HG03196 (cell line): ENCODE data around the gene PLXNC1.
"Not testable (repeated sequence)": the region's sequence is repeated elsewhere in the genome, so short reads cannot be mapped to it uniquely, and the experiment has no call there.

Source experiments
- ATAC-seq: cut with Tn5 transposase; IDR thresholded peaks from one replicate; pipeline ENCODE4 v1.9.1; 2021; ENCODE audit not compliant: unreplicated experiment

PLXNC1 gene

DNA sequence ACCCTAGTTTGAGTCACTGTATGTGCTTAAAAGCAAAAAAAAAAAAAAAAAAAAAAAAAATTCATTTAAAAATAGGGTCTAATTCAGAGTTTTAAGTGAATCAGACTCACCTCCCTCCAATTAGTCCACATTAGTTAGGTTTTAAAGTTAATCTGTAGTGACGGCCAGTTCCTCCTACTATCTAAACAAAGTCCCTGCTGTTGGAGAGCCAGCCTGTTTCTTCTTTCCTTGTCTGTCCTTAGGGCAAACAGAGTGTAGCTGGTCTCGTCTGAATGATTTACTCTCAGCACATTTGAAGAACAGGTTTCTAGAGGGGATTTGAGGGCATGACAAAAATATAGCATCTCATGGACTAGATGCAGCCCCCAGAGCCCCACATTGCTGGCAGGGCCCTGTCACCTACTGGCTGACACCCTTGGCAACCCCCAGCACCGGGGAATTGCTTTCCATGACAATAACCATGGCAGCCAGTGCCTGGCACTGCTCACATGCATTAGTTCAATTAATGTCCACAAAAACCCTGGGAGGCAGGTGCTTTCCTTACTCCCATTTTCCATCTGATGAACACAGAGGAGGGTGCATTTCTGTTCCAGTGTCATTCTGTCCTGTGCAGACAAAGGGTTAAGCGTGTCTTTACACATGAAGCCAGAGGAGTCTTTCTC is 138.3 kb downstream of the PLXNC1 start:
- no peak for ATAC-seq

DNA sequence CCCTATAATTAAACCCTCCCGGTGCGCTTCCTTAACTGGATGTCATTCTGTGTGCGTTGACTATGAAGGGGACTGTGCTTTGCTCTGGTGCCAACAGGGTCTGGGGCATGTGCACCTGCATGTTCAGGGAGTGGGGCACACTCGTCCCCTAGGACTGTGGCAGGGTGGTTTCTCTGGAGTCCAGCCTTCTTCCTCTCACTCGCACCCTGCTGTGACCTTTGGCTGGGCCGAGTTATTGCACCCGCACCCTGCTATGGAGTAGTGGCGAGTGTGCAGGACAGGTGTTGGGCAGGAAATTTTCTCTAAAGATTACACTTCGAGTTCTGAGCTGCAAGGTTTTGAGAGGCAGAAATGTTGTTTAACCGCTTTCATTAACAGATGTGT is 138.9 kb downstream of the PLXNC1 start:
- no peak for ATAC-seq

DNA sequence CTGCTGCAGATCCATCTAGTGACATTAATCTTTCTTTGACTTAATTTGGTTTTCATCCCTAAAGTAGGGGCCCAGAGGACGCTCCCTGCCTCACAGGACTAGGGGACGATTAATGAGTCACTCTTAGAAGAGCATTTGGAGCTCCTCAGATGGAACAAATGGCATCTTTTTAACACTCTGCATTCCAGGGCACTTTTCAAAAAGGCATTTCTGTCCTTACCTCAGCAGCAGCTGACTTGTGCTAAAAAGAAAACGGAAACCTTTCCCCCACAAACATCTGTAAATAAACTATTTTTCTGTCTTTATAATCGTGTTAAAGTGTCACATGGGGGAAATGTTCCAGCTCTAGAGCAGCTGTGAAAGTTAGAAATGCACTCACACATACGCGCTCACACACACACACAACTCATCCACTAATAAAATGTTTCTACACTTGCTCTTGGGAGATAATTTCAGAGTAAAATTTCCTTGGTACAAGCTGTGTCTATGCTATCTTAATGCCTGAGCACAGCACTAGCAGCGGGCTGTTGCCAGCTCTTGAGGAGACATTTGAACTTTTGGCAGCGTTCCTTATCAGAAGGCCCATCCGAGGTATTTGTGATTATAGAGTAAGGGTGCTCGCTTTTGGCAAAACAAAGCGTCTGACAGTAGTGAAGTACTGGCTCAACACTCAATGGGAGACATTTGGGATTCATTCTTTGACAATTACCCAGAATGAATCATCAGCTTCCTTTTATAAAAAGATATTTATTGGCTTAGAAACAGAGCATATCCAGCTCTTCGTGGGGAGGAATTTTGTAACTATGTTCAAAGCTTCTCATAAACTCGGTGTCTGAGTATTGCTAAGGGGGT is 141.3 kb downstream of the PLXNC1 start:
- no peak for ATAC-seq

DNA sequence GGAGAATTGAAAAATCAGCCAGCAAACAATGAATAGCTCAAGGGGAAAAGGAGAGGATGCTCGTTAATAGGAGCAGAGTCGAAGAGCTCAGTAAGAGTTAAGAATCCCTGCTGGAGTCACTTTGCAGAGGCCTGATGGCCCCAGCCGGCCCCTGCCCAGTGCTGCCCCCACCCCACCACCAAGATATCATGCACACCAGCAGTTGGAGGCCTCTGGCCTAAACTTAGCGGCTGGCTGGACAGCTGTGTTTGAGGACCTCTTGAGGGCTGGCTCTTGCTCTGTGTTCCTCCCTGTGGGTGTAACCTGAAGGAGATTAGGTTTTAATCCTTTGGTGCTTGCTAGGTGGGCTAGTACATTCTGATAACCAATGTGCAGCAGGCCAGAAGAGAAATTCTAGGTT is 142.0 kb downstream of the PLXNC1 start:
- no peak for ATAC-seq

DNA sequence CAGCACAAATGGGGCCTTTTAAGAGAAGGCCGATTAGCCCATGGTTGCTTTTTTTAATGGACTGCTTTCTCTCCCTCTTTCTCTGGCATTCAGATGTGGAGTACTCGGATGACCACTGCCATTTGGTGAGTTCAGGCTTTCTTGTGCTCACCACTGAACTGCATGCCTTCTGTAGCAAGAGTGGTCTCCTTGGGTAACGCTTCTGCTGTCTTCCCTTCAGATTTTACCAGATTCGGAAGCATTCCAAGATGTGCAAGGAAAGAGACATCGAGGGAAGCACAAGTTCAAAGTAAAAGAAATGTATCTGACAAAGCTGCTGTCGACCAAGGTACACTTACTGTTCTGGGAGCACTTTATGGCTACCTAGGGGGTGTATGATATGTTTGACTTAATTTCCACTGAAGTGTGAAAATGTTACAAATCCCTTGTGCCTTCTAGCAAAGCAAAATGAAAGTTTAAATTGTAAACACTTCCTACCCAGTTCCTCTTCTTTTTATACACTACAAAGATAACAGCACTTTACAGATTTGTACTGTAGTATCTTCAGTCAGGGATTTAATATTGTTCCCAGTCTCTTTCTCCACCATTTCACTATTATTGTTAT is 148.8 kb downstream of the PLXNC1 start:
- ATAC-seq: no peak

DNA sequence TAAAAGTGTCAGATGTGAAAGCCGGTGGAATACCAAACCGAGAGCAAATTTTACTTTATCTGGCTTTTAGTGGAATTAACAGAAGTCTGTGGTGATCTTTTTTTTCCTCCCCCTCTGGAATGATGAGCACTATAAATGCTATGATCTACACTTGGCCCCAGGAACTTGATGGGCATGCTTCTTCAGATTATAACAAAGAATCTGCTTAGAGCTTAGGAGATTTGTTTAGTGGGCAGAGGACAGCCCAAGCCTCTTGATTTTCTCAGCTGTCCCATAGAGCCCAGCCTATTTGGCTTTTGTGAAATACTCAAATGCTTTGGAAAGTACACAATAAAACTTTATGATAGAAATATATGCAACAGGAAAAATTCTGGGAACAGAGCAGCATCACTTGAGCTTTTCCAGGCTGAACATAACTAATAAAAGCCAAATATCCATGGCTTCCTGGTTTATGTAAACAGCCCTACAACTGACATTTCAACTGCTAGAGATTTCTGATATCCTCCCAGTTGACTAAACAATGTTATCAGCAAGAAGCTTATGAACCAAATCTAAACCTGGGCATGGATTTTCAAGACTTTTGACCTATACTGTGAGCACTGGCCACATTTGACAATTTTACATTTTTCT is 149.6 kb downstream of the PLXNC1 start:
- ATAC-seq: no peak

DNA sequence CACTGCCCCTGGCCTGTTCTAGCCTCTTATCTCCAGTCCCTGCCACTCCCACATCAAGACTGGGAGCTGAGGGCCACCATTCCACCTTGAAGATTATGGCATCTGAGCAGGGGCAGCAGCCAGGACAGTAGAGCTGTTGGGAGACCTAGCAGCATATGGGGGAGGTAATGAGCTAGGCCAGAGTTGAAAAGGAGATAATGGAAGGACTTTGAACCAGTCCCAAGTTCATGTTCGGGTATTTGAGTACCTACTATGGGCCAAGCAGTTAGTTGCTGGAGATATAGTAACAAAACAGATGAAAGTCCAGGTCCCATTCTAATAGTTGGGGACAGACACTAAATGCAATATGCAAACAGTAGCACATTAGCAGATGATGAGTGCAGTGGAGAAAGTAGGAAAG is 151.5 kb downstream of the PLXNC1 start:
- ATAC-seq: no peak

DNA sequence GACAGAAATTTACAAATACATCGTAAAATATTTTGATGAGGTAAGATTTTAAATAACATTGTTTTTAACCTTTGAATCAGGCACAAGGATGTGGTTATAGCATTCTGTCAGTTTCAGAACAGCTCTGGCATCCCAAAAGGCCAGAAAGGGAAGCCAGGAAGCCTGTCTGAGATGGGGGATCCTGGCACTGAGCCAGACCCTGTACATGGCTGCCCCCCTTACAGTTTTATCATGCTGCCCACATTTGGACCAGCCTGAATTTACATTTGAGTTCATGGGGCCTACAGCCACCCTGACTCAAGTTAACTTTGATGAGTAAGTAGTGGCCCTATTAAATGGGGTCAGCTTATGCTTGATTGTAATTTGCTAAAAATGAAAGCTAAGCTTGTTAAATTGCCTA is 155.6 kb downstream of the PLXNC1 start:
- no peak for ATAC-seq

DNA sequence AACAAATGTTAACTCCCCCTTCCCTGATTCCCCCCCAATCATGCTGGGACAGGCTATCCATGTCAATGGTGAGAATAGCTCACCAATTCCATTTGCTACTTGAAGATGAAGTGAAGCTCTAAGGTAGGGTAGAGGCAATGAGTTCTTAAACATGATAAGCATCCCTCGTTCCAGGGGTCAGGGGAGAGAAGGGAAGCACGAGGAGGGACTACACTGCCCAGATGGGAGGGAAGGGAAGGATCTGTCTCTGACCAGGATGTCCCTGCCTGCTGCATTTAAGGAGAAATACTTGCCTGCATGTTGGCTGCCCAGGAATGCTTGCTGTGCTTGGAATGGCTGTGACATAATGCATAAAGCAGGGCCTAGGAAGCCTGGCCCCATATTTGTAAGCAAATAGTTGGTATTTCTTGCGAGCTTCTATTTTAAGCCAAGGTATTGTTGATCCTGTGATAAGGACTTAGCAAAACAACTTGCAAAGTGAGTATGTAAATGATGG is 156.2 kb downstream of the PLXNC1 start:
- ATAC-seq: no peak

DNA sequence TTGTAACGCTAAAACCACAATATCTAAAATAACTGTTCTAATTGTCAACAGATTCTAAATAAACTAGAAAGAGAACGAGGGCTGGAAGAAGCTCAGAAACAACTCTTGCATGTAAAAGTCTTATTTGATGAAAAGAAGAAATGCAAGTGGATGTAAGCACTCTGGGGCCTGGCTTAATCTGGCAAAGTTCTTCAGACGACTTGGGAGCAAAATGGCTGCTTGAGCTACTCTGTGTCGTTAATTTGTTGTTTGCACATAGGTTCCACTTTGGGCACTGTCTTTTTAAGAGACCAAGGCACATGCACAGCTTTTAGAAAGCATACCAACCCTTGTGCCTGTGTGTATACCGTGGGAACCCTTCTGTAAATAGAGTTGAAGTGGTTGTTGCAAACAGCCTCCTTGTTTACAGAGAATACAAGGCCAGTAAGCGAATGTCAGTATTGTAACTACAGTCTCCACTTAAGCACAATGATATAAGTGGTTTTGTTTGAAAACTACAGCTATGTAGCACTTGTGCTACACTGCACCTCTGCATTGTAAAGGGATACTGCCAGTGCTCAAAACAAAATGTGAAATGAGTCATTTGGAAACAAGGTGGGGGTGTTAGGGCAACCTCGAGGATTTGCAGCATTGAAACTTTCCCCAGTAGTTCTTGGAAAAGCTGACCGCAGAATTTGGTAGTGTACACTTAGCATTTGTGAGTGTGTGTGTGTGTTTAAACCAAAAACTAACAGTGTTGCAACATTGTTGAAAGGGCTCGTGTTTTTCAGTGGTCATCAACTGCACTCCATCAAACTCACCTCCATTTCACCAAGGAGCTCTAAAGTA is 157.0 kb downstream of the PLXNC1 start:
- ATAC-seq: no peak

DNA sequence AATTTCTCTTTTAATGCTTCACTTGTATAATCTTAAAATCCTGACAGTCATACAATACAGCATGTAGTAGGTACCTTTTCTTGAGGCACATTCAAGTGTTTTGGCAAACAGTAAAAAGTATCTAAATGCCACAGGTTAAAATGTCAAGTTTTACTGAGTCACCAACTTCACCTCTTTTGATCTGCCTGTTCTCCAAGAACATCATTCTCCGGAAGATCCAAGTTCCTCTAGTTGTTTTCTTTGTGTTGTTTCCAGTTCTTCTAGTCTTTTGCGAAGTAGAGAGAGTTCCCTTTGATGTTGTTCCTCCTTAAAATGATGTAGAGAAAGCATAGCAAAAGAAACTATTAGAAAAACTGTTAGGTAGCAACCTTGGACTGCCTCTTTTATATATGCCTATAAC is 160.2 kb downstream of the PLXNC1 start:
- no peak for ATAC-seq

DNA sequence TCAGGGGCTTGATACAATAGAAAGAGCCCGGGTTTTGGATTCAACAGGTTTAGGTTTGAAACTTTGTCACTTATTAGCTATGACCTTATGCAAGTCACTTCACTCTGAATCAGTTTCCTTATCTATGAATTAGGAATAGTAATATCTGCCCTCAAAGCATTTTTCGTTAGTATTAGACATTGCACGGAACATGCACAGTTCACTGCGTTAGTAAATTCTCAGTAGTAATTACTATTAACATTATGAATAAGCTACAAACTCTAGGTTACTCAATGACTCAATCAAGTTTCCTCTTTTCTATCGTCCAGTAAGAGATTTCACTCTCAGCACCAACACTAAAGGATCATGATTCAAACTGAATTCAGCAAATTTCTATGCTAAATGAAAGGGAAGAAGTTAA is 161.0 kb downstream of the PLXNC1 start:
- ATAC-seq: peak; percentile 77

DNA sequence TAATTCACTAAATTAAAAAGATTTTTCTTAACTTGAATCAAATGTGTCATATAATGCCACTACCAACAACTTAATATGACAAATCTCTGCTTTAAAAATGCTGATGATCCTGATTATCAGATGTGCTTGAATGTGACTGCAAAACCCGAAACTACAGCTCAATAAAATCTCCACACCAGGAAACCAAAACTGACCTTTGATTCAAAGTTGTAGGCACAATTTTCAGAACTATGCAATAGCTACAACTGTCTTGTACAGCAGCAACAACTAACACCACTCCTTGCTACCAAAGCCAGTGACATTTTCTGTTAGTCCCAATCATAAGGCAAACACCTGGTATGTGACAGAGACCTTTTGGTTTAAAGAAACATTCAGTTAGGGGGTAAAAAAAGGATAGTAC is 164.0 kb downstream of the PLXNC1 start:
- no peak for ATAC-seq

DNA sequence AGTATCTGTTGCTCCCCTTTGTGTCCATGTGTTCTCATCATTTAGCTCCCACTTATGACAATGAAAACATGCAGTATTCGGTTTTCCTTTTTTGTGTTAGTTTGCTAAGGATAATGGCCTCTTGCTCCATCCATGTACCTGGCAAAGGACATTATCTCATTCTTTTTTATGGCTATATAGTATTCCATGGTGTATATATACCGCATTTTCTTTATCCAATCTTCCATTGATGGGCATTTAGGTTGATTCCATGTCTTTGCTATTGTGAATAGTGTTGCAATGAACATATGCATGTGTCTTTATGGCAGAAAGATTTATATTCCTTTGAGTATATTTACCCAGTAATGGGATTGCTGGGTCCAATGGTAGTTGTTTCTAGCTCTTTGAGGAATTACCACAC is 168.2 kb downstream of the PLXNC1 start:
- not testable (repeated sequence) for ATAC-seq

DNA sequence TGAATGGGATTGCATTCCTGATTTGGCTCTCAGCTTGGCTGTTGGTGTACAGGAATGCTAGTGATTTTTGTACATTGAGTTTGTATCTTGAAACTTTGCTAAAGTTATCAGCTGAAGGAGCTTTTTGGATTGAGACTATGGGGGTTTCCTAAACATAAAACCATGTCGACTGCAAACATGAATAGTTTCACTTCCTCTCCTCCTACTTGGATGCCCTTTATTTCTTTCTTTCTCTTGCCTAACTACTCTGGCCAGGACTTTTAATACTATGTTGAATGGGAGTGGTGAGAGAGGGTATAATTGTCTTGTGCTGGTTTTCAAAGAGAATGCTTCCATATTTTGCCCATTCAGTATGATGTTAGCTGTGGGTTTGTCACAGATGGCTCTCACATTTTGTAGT is 169.8 kb downstream of the PLXNC1 start:
- no peak for ATAC-seq

DNA sequence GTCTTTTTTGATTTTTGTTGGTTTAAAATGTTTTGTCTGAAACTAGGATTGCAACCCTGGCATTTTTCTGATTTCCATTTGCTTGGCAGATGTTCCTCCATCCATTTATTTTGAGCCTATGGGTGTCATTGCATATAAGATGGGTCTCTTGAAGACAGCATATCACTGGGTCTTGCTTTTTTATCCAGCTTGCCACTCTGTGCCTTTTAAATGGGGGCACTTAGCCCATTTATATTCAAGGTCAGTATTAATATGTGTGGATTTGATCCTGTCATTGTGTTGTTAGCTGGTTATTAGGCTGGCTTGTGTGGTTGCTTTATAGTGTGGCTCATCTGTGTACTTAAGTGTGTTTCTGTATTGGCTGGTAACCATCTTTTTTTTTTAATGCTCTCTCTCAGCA is 171.7 kb downstream of the PLXNC1 start:
- ATAC-seq: no peak

DNA sequence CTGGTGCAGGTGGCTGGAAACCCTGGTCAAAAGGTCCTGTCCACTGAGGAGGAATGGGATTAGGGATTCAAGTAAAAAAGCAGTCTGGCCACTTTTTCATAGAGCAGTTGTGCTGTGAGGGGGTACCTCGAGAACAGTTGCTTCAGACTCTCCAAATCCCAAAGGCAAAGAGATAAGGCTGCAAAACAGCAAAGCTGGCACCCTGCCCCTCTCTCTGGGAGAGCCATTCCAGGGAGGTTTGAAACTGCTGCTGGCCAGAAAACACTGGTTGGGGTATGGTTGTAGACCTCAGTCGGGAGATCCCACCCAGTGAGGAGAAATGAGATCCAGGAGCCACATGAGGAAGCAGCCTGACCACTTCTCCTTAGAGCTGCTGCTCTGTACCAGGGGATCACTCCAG is 174.0 kb downstream of the PLXNC1 start:
- no peak for ATAC-seq

DNA sequence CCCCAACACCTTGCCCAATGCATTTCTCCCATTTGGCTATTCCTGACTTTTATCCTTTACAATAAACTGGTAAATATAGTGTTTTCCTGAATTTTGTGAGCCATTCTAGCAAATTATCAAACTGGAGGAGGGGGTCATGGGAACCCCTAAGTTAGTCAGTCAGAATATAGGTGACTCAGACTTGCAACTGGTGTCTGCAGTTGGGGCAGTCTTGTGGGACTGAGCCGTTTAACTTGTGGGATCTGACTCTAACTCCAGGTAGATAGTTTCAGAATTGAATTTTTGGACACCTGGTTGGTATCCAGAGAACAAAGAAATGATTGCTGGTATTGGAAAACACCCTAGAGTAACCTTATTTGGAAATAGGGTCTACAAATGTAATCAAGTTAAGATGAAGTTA is 177.9 kb downstream of the PLXNC1 start:
- no peak for ATAC-seq

DNA sequence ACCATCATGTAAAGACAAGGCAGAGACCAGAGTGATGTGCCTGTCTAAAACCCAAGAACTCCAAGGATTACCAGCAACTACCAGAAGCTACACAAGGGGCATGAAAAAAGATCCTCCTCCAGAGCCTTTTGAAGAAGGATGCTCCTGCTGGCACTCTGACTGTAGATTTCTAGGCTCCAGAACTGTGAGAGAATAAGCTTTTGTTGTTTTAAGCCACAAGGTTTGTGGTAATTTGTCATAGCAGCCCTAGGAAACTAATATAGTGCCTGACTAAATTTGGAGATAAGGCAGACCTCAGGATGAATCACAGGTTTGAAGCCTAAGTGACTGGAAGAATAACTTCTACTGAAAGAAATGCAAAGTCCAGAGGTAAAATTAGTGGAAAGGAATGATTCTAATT is 178.3 kb downstream of the PLXNC1 start:
- no peak for ATAC-seq

DNA sequence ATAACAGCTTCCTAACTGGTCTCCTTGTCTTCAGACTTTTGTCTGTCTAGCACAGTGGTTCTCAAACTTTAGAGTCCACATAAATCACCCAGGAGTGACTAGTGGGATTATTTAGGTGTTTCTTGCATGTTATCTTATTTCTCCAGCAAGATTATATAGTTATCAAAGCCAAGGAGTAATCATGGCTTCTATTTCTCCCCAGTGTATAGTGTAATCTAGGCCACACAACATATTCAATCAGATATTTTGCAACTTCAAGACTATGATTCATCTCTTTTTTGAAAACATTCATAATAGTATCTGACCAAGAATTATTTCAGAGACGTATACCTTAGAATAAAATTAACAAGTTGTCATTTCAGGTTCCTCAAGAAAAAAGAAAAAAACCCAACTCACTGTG is 179.4 kb downstream of the PLXNC1 start:
- ATAC-seq: no peak

DNA sequence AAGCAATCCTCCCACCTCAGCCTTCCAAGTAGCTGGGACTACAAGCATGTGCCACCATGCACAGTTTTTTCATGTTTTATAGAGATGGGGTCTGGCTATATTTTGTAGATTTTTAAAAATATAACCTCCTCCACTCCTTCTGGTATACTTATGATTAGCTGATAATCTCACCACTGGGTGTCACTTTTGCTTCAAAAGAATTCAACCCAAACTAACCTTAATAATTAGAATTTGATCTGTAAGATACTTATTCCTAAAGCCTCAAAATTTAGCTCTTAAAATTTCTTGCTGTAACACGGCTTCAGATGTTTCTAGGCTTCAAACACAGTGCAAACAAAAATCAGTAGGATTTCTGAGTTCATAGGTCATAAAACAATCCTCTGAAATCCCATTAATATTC is 181.0 kb downstream of the PLXNC1 start:
- ATAC-seq: no peak
